ENCODE data around the gene DTX3L.

DTX3L gene

GRCh38 chr3:122564155-122564912, at the start of gene DTX3L, which contains the start of gene PARP9:
Gene DTX3L (plus strand): TSS chr3:122564338. CDS start chr3:122564427, 89 bp downstream.
Gene PARP9 (minus strand): TSS chr3:122564300. CDS start chr3:122559620, 4,680 bp downstream.
- no peak for DNase-seq

- no peak for DNase-seq
Measured at GRCh38 chr3:122515020-122515468, 49.1 kb upstream of the DTX3L start.

GRCh38 chr3:122515870-122516269, 48.3 kb upstream of the DTX3L start:
- DNase-seq = no peak

- DNase-seq = no peak
Measured at GRCh38 chr3:122516846-122517360, 47.2 kb upstream of the DTX3L start.

- DNase-seq = no peak
Measured at GRCh38 chr3:122519693-122520092, 44.4 kb upstream of the DTX3L start.

GRCh38 chr3:122520861-122521260, 43.3 kb upstream of the DTX3L start:
- no peak for DNase-seq

- DNase-seq = no peak
Measured at GRCh38 chr3:122523317-122523716, 40.8 kb upstream of the DTX3L start.

- DNase-seq = no peak
Measured at GRCh38 chr3:122530164-122530563, 34.0 kb upstream of the DTX3L start.

GRCh38 chr3:122533480-122533879, 30.7 kb upstream of the DTX3L start:
- DNase-seq = no peak

GRCh38 chr3:122533931-122534334, 30.2 kb upstream of the DTX3L start:
- DNase-seq = no peak

GRCh38 chr3:122535964-122536631, 28.0 kb upstream of the DTX3L start:
- DNase-seq = no peak

- no peak for DNase-seq
Measured at GRCh38 chr3:122536632-122537001, 27.5 kb upstream of the DTX3L start.

GRCh38 chr3:122538956-122539490, 25.1 kb upstream of the DTX3L start:
- DNase-seq = no peak

- DNase-seq = no peak
Measured at GRCh38 chr3:122546151-122546550, 18.0 kb upstream of the DTX3L start.

GRCh38 chr3:122548076-122548475, 16.1 kb upstream of the DTX3L start:
- DNase-seq = no peak

- no peak for DNase-seq
Measured at GRCh38 chr3:122548619-122549018, 15.5 kb upstream of the DTX3L start.

GRCh38 chr3:122553171-122553570, 11.0 kb upstream of the DTX3L start:
- no peak for DNase-seq

- peak; percentile 6 for DNase-seq
Measured at GRCh38 chr3:122555275-122556071, 8.7 kb upstream of the DTX3L start.

GRCh38 chr3:122557356-122557755, 6.8 kb upstream of the DTX3L start:
- DNase-seq = no peak

GRCh38 chr3:122558605-122559004, 5.5 kb upstream of the DTX3L start:
- DNase-seq = no peak

- DNase-seq = no peak
Measured at GRCh38 chr3:122559906-122560305, 4.2 kb upstream of the DTX3L start.

GRCh38 chr3:122560680-122561079, 3.5 kb upstream of the DTX3L start:
- DNase-seq = no peak
